Vagina (tissue), 2 donors: ENCODE measurements around the gene DSCAML1. TPM values are rescaled to one million over a fixed set of nuclear protein-coding genes. Genes with fewer than 3 reads are reported as not detected.

ENCODE experiments used
- DNase-seq, 2 donors: peaks; one replicate each; pipeline ENCODE4 v3.0.0-alpha.2; 2017; ENCODE audit errors: extremely low spot score in 2 of 2
- H3K27ac ChIP-seq: fragments of 200-600 bp; sonication (generic); one replicate; pipeline ENCODE4 v1.5.1; 2019
- H3K27me3 ChIP-seq: fragments of 200-600 bp; sonication (generic); one replicate; pipeline ENCODE4 v1.5.1; 2019
- H3K36me3 ChIP-seq, 2 donors: fragments of 200-600 bp; sonication (generic); one replicate each; pipeline ENCODE4 v1.5.1; 2017 to 2019
- H3K4me1 ChIP-seq: fragments of 200-600 bp; sonication (generic); one replicate; pipeline ENCODE4 v1.5.1; 2019
- H3K4me3 ChIP-seq, 2 donors: fragments of 200-600 bp; sonication (generic); 1 replicate in 1 of 2; 2 replicates in 1 of 2; pipeline ENCODE4 v1.5.1; 2016 to 2019
- H3K9me3 ChIP-seq: fragments of 200-600 bp; sonication (generic); one replicate; pipeline ENCODE4 v1.5.1; 2019
- POLR2A ChIP-seq, 2 donors: fragments of 450-650 bp; IDR thresholded peaks; one replicate each; pipeline ENCODE4 v1.6.1; 2017; ENCODE audit warnings: antibody characterized with exemption in 2 of 2, mild to moderate bottlenecking in 2 of 2, moderate library complexity in 2 of 2
- POLR2AphosphoS5 ChIP-seq, 2 donors: sonication (generic); formaldehyde crosslinking; IDR thresholded peaks; one replicate each; pipeline ENCODE4 v1.9.0; 2017; ENCODE audit warnings: antibody characterized with exemption in 2 of 2, mild to moderate bottlenecking in 2 of 2, low read depth in 1 of 2; ENCODE audit not compliant: insufficient read depth in 1 of 2
- intact Hi-C: fragments of 100-400 bp; cut with DNase I; formaldehyde crosslinking; loops from one replicate; pipeline ENCODE4 v1.15.1; 2023
- total RNA-seq: library from RNA; depleted of rRNA; stranded (reverse); fragments of >200 nt; gene quantifications from one replicate; pipeline ENCODE4 v1.2.3, GENCODE V29; 2016
- TF ChIP-seq, protein P1 (sequence below), 3 experiments: fragments of 450-650 bp in 2 of 3; fragments of 200-600 bp in 1 of 3; sonication (generic) in 1 of 3; IDR thresholded peaks; one replicate each; pipeline ENCODE4 v1.5.1; 2017 to 2019; ENCODE audit warnings: antibody characterized with exemption in 3 of 3, mild to moderate bottlenecking in 2 of 3, moderate library complexity in 2 of 3

The DSCAML1 gene
- total RNA-seq, 1 donor from 2014 or later: 0.25 TPM

DNA sequence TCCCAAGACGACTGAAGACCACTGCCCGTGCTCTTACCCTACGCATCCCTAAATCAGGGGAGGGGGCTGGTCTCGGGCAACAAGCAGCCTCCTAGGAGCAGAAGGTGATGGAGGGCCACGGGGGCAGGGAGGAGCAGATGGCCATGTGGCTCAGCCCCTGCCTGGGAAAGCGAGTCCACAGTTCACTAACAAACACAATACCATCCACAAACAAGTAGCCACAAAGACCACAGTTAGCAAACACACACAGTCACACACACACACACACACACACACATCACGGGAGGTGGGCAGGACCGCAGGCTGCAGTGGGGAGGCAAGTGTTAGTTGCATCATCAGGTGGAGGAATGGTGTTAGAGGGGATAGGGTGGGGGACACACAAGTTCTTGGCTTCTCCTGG lies 40.8 kb upstream of the DSCAML1 start:
- Histone ChIP-seq H3K4me3 (no peak overlapping the region), H3K36me3 (no peaks in the 10 kb centered on the region), H3K27ac (no peak overlapping the region), H3K4me1 (no peaks in the 10 kb centered on the region), H3K27me3 (no peaks in the 10 kb centered on the region), H3K9me3 (no peaks in the 10 kb centered on the region)
- no peak for DNase-seq
- intact Hi-C loops: no loop called here
- TF ChIP-seq POLR2A (IDR thresholded peaks at IDR 0.05) (no peak), POLR2AphosphoS5 (IDR thresholded peaks at IDR 0.05; ENCODE audit: insufficient read depth in 1 of 2, low read depth in 1 of 2) (no peak)
- TF ChIP-seq, protein P1, sequence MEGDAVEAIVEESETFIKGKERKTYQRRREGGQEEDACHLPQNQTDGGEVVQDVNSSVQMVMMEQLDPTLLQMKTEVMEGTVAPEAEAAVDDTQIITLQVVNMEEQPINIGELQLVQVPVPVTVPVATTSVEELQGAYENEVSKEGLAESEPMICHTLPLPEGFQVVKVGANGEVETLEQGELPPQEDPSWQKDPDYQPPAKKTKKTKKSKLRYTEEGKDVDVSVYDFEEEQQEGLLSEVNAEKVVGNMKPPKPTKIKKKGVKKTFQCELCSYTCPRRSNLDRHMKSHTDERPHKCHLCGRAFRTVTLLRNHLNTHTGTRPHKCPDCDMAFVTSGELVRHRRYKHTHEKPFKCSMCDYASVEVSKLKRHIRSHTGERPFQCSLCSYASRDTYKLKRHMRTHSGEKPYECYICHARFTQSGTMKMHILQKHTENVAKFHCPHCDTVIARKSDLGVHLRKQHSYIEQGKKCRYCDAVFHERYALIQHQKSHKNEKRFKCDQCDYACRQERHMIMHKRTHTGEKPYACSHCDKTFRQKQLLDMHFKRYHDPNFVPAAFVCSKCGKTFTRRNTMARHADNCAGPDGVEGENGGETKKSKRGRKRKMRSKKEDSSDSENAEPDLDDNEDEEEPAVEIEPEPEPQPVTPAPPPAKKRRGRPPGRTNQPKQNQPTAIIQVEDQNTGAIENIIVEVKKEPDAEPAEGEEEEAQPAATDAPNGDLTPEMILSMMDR (IDR thresholded peaks at IDR 0.05): no peak

DNA sequence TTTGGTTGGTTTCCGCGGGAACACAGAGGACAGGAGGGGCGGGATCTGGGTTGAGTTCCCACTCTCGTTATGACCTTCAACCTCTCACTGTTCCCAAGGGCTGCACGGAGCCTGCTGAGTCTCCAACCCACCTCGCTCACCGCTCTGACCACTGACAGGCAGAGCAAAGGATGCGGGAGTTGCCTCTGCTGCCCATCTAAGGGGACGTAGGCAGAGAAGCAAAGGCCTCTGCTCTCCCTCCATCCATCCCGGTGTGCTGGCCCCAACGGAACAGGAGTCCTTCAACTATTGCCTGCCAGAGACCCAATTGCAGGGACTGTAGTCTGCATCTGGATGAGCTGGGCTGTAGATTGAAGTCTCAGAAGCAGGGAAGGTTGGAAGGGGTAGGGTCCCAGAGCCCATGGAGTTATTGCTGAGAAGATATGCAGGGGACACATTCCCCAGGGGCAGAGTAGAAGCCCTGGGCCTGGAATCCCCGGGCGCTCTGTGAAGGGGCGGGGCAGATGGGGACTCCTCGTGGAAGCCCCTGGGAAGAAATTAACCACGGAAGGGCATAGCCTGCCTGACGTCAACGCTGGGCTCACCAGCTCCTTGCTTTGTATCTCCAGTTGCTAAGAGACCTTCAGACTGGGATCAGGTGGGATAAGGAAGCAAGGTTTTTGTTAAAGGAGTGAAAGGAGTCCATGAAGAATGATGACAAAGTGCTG lies 40.2 kb upstream of the DSCAML1 start:
- DNase-seq: no peak
- Histone ChIP-seq H3K9me3 (no peaks in the 10 kb centered on the region), H3K27ac (no peak overlapping the region), H3K27me3 (no peaks in the 10 kb centered on the region), H3K4me3 (no peak overlapping the region), H3K4me1 (no peaks in the 10 kb centered on the region), H3K36me3 (no peaks in the 10 kb centered on the region)
- intact Hi-C loops: no loop called here
- TF ChIP-seq, protein P1 (IDR thresholded peaks at IDR 0.05): no peak
- no peak for TF ChIP-seq POLR2A (IDR thresholded peaks at IDR 0.05)
- no peak for TF ChIP-seq POLR2AphosphoS5 (IDR thresholded peaks at IDR 0.05; ENCODE audit: insufficient read depth in 1 of 2, low read depth in 1 of 2)

DNA sequence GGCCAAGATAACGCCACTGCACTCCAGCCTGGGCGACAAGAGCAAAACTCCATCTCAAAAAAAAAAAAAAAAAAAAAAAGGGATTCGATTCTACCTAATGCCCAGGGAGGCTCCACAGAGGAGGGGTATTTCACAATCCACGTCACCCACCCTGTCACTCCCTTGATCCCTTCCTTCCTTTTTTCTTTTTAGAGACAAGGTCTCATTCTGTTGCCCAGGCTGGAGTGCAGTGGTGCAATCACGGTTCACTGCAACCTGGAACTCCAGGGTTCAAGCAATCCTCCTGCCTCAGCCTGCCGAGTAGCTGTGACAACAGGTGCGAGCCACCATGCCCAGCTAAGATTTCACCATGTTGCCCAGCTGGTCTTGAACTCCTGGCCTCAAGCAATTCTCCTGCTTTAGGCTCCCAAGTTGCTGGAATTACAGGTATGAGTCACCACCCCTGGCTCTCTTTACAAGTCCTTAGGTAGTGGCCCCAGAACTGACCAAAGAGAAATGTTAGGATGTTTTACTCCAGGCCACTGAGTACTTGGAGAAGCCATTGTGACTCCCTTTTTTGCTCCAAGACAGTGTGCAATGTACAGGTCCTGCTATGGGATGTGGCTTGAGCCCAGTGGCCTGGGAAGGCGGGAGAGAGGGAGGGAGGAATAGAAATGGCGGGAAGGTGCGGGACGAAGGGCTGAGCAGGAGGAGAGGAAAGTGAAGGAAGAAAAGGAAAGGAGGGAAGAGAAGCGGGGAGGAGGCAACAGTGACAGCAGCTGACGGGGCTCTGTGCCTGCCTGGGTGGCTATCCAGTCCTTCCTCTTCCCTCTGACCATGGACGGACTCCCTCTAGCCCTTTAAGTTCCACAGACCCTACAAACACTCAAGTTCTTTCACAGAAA lies 39.3 kb upstream of the DSCAML1 start:
- no peak overlapping the region for H3K27ac ChIP-seq
- no peaks in the 10 kb centered on the region for H3K36me3 ChIP-seq
- no peaks in the 10 kb centered on the region for H3K27me3 ChIP-seq
- intact Hi-C loops: no loop called here
- DNase-seq: no peak
- TF ChIP-seq, protein P1 (IDR thresholded peaks at IDR 0.05): no peak
- TF ChIP-seq POLR2A (IDR thresholded peaks at IDR 0.05) (no peak), POLR2AphosphoS5 (IDR thresholded peaks at IDR 0.05; ENCODE audit: insufficient read depth in 1 of 2, low read depth in 1 of 2) (no peak)
- H3K9me3 ChIP-seq: no peaks in the 10 kb centered on the region
- H3K4me3 ChIP-seq: no peak overlapping the region
- no peaks in the 10 kb centered on the region for H3K4me1 ChIP-seq

GRCh38 chr11:117835576-117835975 lies 38.6 kb upstream of the DSCAML1 start:
- Histone ChIP-seq H3K9me3 (no peaks in the 10 kb centered on the region), H3K27ac (no peak overlapping the region), H3K27me3 (no peaks in the 10 kb centered on the region), H3K4me3 (no peak overlapping the region), H3K36me3 (no peaks in the 10 kb centered on the region), H3K4me1 (peaks cover 7% of the 10 kb centered on the region)
- TF ChIP-seq, protein P1 (IDR thresholded peaks at IDR 0.05): no peak
- TF ChIP-seq POLR2AphosphoS5 (IDR thresholded peaks at IDR 0.05; ENCODE audit: insufficient read depth in 1 of 2, low read depth in 1 of 2) (no peak), POLR2A (IDR thresholded peaks at IDR 0.05) (no peak)
- DNase-seq: no peak
- intact Hi-C loops: no loop called here
